Measurements from ENCODE around the gene SEMA3D.
"Not testable (repeated sequence)": the region's sequence is repeated elsewhere in the genome, so short reads cannot be mapped to it uniquely, and the experiment has no call there.

SEMA3D gene

DNA sequence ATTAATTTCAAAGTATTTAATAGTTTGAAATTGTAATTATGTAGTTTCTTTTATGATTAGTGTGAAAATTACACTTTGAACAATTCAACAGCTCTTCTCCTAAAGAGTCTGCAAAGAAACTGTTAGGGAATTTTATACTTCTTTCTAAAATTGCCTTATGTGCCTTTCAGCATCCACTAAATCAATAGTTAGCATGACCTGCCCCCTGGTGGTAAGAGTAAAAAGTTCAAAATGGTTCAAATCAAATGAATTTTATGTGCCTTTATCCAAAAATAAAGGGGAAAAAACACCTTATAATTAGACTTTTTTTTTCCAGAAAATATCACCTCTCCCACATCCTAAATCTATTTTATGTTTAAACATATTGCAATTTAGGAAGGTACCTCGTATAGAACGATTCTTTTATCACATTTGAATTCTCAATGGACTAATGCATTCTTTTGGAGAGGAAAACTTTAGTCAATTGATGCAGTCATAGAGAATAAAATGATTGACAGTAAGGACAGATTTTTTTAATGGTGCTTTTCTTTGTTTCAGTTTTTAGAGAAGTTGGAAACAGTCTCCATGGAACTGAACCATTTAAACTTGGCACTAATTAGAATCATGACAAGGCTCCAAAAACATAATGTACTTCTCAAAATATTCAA is 163.7 kb downstream of the SEMA3D start:
- no peak for DNase-seq

GRCh38 chr7:85022064-85022697 is 164.7 kb downstream of the SEMA3D start:
- DNase-seq = no peak

- no peak for DNase-seq
Measured at GRCh38 chr7:85021101-85021704, 165.7 kb downstream of the SEMA3D start.

DNA sequence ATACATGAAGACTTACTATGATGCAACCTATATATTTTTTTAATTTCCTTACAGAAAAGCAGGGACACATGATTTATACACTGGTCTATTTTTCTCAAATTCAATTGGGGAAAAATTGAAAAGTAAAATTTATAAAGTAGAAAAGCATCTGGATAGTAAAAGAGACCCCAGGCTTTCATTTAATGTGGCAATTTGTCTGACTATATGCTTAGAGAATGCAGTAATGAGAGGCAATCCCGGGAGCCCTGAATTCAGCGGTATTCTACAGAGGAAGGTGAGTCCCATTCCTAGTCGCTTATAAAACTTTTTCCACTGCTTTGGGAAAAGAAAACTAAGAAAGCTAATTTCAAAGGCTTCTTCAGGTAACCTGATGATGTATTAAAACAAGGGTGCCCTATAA is 167.1 kb downstream of the SEMA3D start:
- DNase-seq = no peak

- no peak for DNase-seq
Measured at GRCh38 chr7:85019176-85019575, 167.7 kb downstream of the SEMA3D start.

DNA sequence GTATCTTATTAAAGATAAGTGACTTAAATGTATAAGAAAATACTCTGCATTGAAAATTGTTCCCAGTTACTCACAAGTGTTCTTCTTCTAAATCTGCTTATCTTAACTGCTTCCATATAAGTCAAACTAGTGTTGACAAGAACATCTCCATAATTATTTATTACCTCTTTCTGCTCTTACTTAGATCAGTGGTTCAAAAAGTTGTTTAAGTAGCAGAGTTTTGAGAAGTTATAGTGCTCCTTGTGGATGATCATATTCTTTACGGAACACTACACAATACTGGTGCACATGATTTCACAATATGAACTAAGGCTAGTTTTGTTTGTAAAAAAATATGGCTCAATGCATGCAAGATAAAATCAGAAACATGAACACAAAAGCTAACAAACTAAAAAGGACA is 168.4 kb downstream of the SEMA3D start:
- no peak for DNase-seq

GRCh38 chr7:85016286-85016685 is 170.6 kb downstream of the SEMA3D start:
- DNase-seq = no peak

- DNase-seq = no peak
Measured at GRCh38 chr7:85014936-85015660, 171.8 kb downstream of the SEMA3D start.

DNA sequence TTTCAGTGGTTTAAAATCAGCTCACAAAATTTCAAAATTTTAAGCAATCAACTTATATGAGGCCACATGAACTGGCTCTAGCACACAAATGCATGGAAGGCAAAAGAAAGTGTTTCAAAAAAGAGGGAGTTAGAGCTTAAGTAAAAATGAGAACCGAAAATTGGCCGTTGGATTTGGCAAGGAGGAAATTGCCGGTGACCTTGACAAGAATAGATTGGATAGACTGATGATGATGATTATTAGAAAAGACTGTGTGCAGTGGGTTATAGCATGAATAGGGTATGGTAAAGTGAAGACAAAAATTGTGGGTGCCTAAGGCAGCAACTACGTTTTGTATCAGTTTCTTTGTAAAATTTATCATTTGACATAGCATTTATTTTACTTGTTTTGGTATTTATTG is 175.7 kb downstream of the SEMA3D start:
- DNase-seq = no peak

DNA sequence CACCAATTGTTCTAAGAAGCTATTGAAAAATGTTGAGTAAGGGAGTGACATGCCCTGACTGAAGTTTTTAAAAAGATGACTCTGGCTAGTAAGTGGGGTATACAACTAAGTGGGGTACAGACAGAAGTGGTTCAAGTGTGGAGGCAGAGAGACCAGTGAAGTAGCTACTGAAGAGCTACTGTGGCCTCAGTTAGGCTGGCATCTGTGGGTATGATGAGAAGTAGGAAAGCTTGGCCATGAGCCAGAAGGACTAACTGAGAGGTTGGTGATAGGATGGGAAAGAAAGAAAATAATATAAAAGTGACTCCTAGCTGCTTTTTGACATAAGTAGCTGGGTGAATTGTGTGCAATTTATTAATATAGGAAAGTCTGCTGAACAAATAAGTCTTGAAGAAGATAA is 176.6 kb downstream of the SEMA3D start:
- DNase-seq = no peak

GRCh38 chr7:85006754-85007153 is 180.1 kb downstream of the SEMA3D start:
- DNase-seq = no peak

- DNase-seq = no peak
Measured at GRCh38 chr7:85004402-85004801, 182.5 kb downstream of the SEMA3D start.

GRCh38 chr7:85001495-85002345 is 185.1 kb downstream of the SEMA3D start:
- no peak for DNase-seq

- DNase-seq = no peak
Measured at GRCh38 chr7:85000735-85001350, 186.0 kb downstream of the SEMA3D start.

DNA sequence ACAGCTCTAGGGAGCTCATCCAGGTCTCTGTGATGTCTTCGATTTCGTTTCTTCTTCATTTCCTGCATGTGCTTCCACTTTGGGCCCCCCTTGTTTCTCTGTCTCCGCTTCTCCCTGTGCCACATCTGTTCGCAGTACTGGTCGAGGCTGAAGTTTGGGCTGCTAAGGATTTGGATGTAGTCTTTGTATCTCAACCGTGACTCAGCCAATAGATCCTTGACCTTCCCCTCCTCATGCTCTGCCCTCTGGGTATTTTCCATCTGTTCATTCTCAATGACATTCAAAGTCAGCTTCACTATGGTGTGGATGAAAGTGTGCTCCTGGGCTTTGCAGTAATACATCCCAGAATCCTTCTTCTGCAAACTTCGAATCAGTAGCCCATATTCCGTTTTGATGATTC is 187.4 kb downstream of the SEMA3D start:
- DNase-seq = no peak

DNA sequence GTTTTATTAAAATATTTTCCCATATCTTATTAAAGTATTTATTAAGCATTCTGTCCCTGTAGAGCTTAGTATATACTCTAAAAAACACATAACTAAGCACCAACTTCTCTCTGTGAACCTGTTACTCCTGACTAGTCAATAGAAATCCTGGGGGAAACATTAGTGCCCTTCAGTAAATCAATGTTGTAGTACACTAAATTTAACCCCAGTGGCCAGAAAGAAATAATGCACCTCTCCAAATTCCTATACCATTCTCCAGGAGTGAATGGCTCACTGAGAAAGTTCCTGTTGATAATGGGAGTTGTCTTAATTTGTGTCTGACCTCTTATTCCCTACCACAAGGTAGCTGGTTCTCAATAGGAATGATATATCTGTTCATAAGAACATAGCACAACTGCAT is 188.2 kb downstream of the SEMA3D start:
- DNase-seq = no peak

DNA sequence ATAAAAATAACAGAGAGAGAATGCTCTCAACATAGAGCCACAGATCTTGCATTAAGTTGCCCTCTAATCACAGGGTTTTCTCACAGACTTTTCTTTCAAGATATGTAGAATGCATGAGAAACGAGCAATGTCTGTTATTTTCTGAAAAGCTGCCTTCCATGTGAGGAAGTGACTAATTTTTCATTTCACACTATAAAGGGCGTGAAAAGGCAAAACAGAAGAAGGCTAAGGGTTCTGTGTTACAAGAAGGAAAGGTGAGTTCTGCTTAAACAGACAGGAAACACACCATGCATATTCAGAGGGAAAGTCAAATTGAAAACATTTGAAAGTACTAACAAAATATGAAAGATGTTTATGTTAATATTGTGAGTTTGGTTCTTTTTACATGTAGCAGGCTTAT is 189.2 kb downstream of the SEMA3D start:
- no peak for DNase-seq

DNA sequence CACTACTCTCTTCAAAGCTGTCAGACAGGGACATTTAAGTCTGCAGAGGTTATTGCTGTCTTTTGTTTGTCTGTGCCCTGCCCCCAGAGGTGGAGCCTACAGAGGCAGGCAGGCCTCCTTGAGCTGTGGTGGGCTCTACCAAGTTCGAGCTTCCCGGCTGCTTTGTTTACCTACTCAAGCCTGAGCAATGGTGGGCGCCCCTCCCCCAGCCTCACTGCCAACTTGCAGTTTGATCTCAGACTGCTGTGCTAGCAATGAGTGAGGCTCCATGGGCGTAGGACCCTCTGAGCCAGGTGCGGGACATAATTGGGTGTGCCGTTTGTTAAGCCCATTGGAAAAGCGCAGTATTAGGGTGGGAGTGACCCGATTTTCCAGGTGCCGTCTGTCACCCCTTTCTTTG is 193.9 kb downstream of the SEMA3D start:
- not testable (repeated sequence) for DNase-seq

- no peak for DNase-seq
Measured at GRCh38 chr7:84985073-84985784, 201.6 kb downstream of the SEMA3D start.

GRCh38 chr7:84982199-84982598 is 204.7 kb downstream of the SEMA3D start:
- DNase-seq = no peak
